CD4-positive, alpha-beta T cell (primary cell): Measurements from ENCODE around the gene SLC38A1. TPM values are rescaled to one million over a fixed set of nuclear protein-coding genes. Genes with fewer than 3 reads are reported as not detected.

Source experiments
- ATAC-seq: fragments of 200-7000 bp; cut with Tn5 transposase; one replicate; pipeline ENCODE4 v1.10.0; 2022; ENCODE audit warnings: mild to moderate bottlenecking; ENCODE audit not compliant: poor library complexity
- CTCF ChIA-PET: fragments of 350-600 bp; sonication (Branson Sonifier 250); formaldehyde crosslinking; loops from one replicate; lab custom pipeline; 2021; ENCODE audit warnings: antibody characterized with exemption, inconsistent platforms; lab: Charles Lee
- POLR2A ChIA-PET: fragments of 350-600 bp; sonication (Branson Sonifier 250); formaldehyde crosslinking; loops from one replicate; lab custom pipeline; 2021; ENCODE audit warnings: antibody characterized with exemption, inconsistent platforms; lab: Charles Lee
- DNase-seq, 14 experiments: peaks; one replicate each; pipeline ENCODE4 v3.0.0-alpha.2; 2013 to 2020; ENCODE audit warnings: mixed read lengths in 2 of 14
- H3K27ac ChIP-seq, 2 donors: one replicate each; pipeline versions ENCODE4 v1.5.1 to v1.7.0; 2013; ENCODE audit warnings: low read length in 2 of 2, low read depth in 1 of 2, mild to moderate bottlenecking in 1 of 2
- H3K27me3 ChIP-seq, 2 experiments: 1 replicate in 1 of 2; 2 replicates in 1 of 2; pipeline versions ENCODE4 v1.6.1 to v1.7.0; 2013; ENCODE audit warnings: low read length in 2 of 2, control low read depth in 1 of 2, mild to moderate bottlenecking in 1 of 2, moderate library complexity in 1 of 2; ENCODE audit not compliant: insufficient read depth in 2 of 2, control insufficient read depth in 1 of 2
- H3K36me3 ChIP-seq: one replicate; pipeline ENCODE4 v1.6.1; 2013; ENCODE audit warnings: low read length, control low read depth; ENCODE audit not compliant: insufficient read depth
- H3K4me1 ChIP-seq: one replicate; pipeline ENCODE4 v1.6.1; 2013; ENCODE audit warnings: low read length, control low read depth; ENCODE audit not compliant: insufficient read depth
- H3K4me3 ChIP-seq: one replicate; pipeline ENCODE4 v1.5.1; 2013; ENCODE audit warnings: mild to moderate bottlenecking, low read length, moderate library complexity
- H3K9me3 ChIP-seq, 2 experiments: 1 replicate in 1 of 2; 2 replicates in 1 of 2; pipeline versions ENCODE4 v1.6.1 to v1.7.0; 2013; ENCODE audit warnings: low read length in 2 of 2, mild to moderate bottlenecking in 2 of 2, control low read depth in 1 of 2, moderate library complexity in 1 of 2; ENCODE audit not compliant: control insufficient read depth in 1 of 2, insufficient read depth in 1 of 2
- H3K27ac Mint-ChIP-seq: one replicate; pipeline ENCODE4 v1.8.0; 2020; ENCODE audit warnings: mixed read lengths
- H3K27me3 Mint-ChIP-seq: one replicate; pipeline ENCODE4 v1.8.0; 2021; ENCODE audit warnings: mixed read lengths
- H3K36me3 Mint-ChIP-seq: one replicate; pipeline ENCODE4 v1.8.0; 2021; ENCODE audit warnings: low read depth, mixed read lengths
- H3K4me1 Mint-ChIP-seq: one replicate; pipeline ENCODE4 v1.8.0; 2021; ENCODE audit warnings: low read depth, mixed read lengths
- H3K4me3 Mint-ChIP-seq: one replicate; pipeline ENCODE4 v1.8.0; 2020; ENCODE audit warnings: mild to moderate bottlenecking, mixed read lengths
- H3K9me3 Mint-ChIP-seq: one replicate; pipeline ENCODE4 v1.8.0; 2020; ENCODE audit warnings: mixed read lengths
- intact Hi-C, 2 experiments: fragments of 100-400 bp; cut with DNase I in 1 of 2; cut with micrococcal nuclease in 1 of 2; formaldehyde crosslinking; loops; one replicate each; pipeline versions ENCODE4 v1.15.1 to v1.9.0; 2023 to 2025; cut with DNase I, micrococcal nuclease
- total RNA-seq, 174 experiments: library from RNA in 2 of 174; stranded (reverse) in 2 of 174; gene quantifications; one replicate each; pipeline ENCODE4 v1.2.3 and lab custom pipeline; 2021 to 2026
- TF ChIP-seq, protein P1 (sequence below): fragments of 200-600 bp; IDR thresholded peaks from one replicate; pipeline ENCODE4 v1.8.0; 2022; ENCODE audit warnings: antibody characterized with exemption, mild to moderate bottlenecking

The SLC38A1 gene
- total RNA-seq, 2 experiments from 2014 or later, result 327 to 346 TPM

- H3K27ac Mint-ChIP-seq, result peak overlapping the region; percentile 96
- CTCF ChIA-PET, result no interaction called here
- ATAC-seq (no peak), DNase-seq (no peak)
- TF ChIP-seq, protein P1, sequence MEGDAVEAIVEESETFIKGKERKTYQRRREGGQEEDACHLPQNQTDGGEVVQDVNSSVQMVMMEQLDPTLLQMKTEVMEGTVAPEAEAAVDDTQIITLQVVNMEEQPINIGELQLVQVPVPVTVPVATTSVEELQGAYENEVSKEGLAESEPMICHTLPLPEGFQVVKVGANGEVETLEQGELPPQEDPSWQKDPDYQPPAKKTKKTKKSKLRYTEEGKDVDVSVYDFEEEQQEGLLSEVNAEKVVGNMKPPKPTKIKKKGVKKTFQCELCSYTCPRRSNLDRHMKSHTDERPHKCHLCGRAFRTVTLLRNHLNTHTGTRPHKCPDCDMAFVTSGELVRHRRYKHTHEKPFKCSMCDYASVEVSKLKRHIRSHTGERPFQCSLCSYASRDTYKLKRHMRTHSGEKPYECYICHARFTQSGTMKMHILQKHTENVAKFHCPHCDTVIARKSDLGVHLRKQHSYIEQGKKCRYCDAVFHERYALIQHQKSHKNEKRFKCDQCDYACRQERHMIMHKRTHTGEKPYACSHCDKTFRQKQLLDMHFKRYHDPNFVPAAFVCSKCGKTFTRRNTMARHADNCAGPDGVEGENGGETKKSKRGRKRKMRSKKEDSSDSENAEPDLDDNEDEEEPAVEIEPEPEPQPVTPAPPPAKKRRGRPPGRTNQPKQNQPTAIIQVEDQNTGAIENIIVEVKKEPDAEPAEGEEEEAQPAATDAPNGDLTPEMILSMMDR, result no peak
- no peaks in the 10 kb centered on the region for H3K9me3 Mint-ChIP-seq
- Histone ChIP-seq H3K27ac (peak overlapping the region; percentile 30 to 91), H3K27me3 (no peaks in the 10 kb centered on the region), H3K4me3 (no peak overlapping the region), H3K4me1 (peaks cover 62% of the 10 kb centered on the region), H3K9me3 (no peaks in the 10 kb centered on the region), H3K36me3 (peaks cover 54% of the 10 kb centered on the region)
- no peaks in the 10 kb centered on the region for H3K27me3 Mint-ChIP-seq
- H3K36me3 Mint-ChIP-seq, result peaks cover 99% of the 10 kb centered on the region
- H3K4me3 Mint-ChIP-seq, result peak overlapping the region; percentile 62
- H3K4me1 Mint-ChIP-seq, result peaks cover 96% of the 10 kb centered on the region
- intact Hi-C loops, result loop anchor here (1.0 to 5.0 kb wide), 2 partner anchors 13 to 44 kb away; partner anchors contain the start of gene SLC38A1 (in 1 of the 2)
- POLR2A ChIA-PET, result interaction anchor here (1.0 to 12.7 kb wide), 6 partner anchors 8 to 46 kb away, joined by 3 to 176 read pairs (median 10); partner anchors contain the start of gene SLC38A1
Measured at GRCh38 chr12:46223047-46223446, 45.8 kb downstream of the SLC38A1 start.

GRCh38 chr12:46222636-46223035, 46.2 kb downstream of the SLC38A1 start:
- Mint-ChIP-seq H3K27ac (peak overlapping the region; percentile 96), H3K9me3 (no peaks in the 10 kb centered on the region), H3K4me3 (peak overlapping the region; percentile 62), H3K36me3 (peaks cover 99% of the 10 kb centered on the region), H3K27me3 (no peaks in the 10 kb centered on the region), H3K4me1 (peaks cover 96% of the 10 kb centered on the region)
- intact Hi-C loops, result loop anchor here (1.0 to 5.0 kb wide), 2 partner anchors 12 to 45 kb away; partner anchors contain the start of gene SLC38A1 (in 1 of the 2)
- ChIA-PET CTCF (no interaction called here), POLR2A (interaction anchor here (1.0 to 12.7 kb wide), 5 partner anchors 15 to 47 kb away, joined by 3 to 176 read pairs (median 4); partner anchors contain the start of gene SLC38A1)
- Histone ChIP-seq H3K36me3 (peaks cover 51% of the 10 kb centered on the region), H3K27me3 (no peaks in the 10 kb centered on the region), H3K4me3 (no peak overlapping the region), H3K27ac (peak overlapping the region; percentile 30 to 91), H3K9me3 (no peaks in the 10 kb centered on the region), H3K4me1 (peaks cover 63% of the 10 kb centered on the region)
- DNase-seq (peak in 2 of 14 experiments; percentile 31 to 55), ATAC-seq (no peak)
- TF ChIP-seq, protein P1, result no peak

GRCh38 chr12:46221255-46222128, 47.4 kb downstream of the SLC38A1 start:
- ChIA-PET POLR2A (interaction anchor here (0.7 to 12.7 kb wide), 5 partner anchors 16 to 166 kb away, joined by 3 to 176 read pairs (median 4); partner anchors contain the start of gene SLC38A1), CTCF (no interaction called here)
- Histone ChIP-seq H3K27me3 (no peaks in the 10 kb centered on the region), H3K36me3 (peaks cover 41% of the 10 kb centered on the region), H3K9me3 (no peaks in the 10 kb centered on the region), H3K4me3 (no peak overlapping the region), H3K4me1 (peaks cover 70% of the 10 kb centered on the region), H3K27ac (peak overlapping the region; percentile 91 to 94)
- no peak for ATAC-seq
- TF ChIP-seq, protein P1, result no peak
- Mint-ChIP-seq H3K27ac (peak overlapping the region; percentile 96), H3K4me1 (peaks cover 98% of the 10 kb centered on the region), H3K4me3 (peak overlapping the region; percentile 85), H3K27me3 (no peaks in the 10 kb centered on the region), H3K36me3 (peaks cover 91% of the 10 kb centered on the region), H3K9me3 (no peaks in the 10 kb centered on the region)
- intact Hi-C loops, result loop anchor here in 1 of 2 experiments (5.0 kb wide), 1 partner anchor 46 kb away; the partner anchor contains the start of gene SLC38A1
- no peak for DNase-seq
